ENCODE measurements around the gene ARHGEF17. TPM values are rescaled to one million over a fixed set of nuclear protein-coding genes. Genes with fewer than 3 reads are reported as not detected.

The ARHGEF17 gene
- total RNA-seq, 3 donors from 2014 or later (not counting 1 experiment from before 2014, with no cell fraction given) = 0.02 to 0.88 (median 0.50) TPM

DNA sequence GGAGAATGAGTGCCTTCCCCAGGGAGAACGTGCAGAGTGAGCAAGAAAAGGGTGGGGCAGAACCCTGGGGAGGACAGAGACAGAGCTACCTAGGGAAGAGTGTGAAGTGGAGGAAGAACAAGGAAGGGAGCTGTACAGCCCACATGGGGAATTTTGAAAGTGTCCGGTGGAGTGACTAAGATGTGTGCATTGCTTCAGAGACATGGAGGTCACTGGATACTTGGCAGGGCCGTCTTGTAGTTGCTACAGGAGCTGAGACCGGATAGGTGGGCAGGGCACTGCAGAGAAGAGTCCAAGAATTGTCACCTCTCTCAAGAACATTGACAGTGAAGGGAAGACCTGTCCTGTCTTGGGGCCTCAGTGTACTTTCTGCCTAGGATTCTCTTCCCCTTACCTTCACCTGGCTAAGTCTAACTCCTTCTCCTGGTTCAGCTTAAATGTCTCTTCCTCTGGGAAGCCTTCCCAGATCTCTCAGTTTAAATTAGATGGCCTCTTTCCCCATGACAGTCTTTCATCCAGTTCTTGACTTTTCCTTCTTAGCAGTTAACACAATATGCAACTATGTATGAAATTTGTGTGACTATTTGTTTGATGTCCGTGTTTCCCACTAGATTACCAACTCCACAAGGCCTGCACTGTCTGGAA, 45.1 kb upstream of the ARHGEF17 start:
- DNase-seq = no peak
- H3K27me3 ChIP-seq (ENCODE audit: control insufficient read depth, insufficient read depth, low read length) = peaks cover 5% of the 10 kb centered on the region
- no peak for ATAC-seq

GRCh38 chr11:73263640-73264039, 44.4 kb upstream of the ARHGEF17 start:
- DNase-seq (no peak), ATAC-seq (no peak)
- Mint-ChIP-seq H3K4me3 (no peak overlapping the region), H3K4me1 (no peaks in the 10 kb centered on the region), H3K27me3 (ENCODE audit: low read depth in 2 of 2) (peaks cover 32 to 45% of the 10 kb centered on the region in 2 donors), H3K36me3 (no peaks in the 10 kb centered on the region), H3K9me3 (no peaks in the 10 kb centered on the region), H3K27ac (no peak overlapping the region)
- Histone ChIP-seq H3K9me3 (ENCODE audit: control insufficient read depth, insufficient read depth, low read length) (no peaks in the 10 kb centered on the region), H3K27me3 (ENCODE audit: control insufficient read depth, insufficient read depth, low read length) (peaks cover 5% of the 10 kb centered on the region), H3K4me3 (ENCODE audit: low read length) (no peak overlapping the region), H3K36me3 (ENCODE audit: control insufficient read depth, insufficient read depth, low read length) (no peaks in the 10 kb centered on the region), H3K4me1 (ENCODE audit: control insufficient read depth, insufficient read depth, low read length) (no peaks in the 10 kb centered on the region), H3K27ac (ENCODE audit: low read length) (no peak overlapping the region)
- TF ChIP-seq, protein P1, sequence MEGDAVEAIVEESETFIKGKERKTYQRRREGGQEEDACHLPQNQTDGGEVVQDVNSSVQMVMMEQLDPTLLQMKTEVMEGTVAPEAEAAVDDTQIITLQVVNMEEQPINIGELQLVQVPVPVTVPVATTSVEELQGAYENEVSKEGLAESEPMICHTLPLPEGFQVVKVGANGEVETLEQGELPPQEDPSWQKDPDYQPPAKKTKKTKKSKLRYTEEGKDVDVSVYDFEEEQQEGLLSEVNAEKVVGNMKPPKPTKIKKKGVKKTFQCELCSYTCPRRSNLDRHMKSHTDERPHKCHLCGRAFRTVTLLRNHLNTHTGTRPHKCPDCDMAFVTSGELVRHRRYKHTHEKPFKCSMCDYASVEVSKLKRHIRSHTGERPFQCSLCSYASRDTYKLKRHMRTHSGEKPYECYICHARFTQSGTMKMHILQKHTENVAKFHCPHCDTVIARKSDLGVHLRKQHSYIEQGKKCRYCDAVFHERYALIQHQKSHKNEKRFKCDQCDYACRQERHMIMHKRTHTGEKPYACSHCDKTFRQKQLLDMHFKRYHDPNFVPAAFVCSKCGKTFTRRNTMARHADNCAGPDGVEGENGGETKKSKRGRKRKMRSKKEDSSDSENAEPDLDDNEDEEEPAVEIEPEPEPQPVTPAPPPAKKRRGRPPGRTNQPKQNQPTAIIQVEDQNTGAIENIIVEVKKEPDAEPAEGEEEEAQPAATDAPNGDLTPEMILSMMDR (IDR thresholded peaks at IDR 0.05) = no peak
- intact Hi-C loops (cut with micrococcal nuclease) = no loop called here
- WGBS (ENCODE audit: insufficient coverage) = 92% methylated on average over 1 of the region's 2 CpGs

More for the DNA sequence above, 45.1 kb upstream of the ARHGEF17 start:
- Mint-ChIP-seq H3K9me3 (no peaks in the 10 kb centered on the region), H3K4me1 (no peaks in the 10 kb centered on the region), H3K4me3 (no peak overlapping the region), H3K27ac (no peak overlapping the region), H3K36me3 (no peaks in the 10 kb centered on the region), H3K27me3 (ENCODE audit: low read depth in 2 of 2) (peaks cover 32 to 45% of the 10 kb centered on the region in 2 donors)
- Histone ChIP-seq H3K27ac (ENCODE audit: low read length) (no peak overlapping the region), H3K36me3 (ENCODE audit: control insufficient read depth, insufficient read depth, low read length) (no peaks in the 10 kb centered on the region), H3K9me3 (ENCODE audit: control insufficient read depth, insufficient read depth, low read length) (no peaks in the 10 kb centered on the region), H3K4me3 (ENCODE audit: low read length) (no peak overlapping the region), H3K4me1 (ENCODE audit: control insufficient read depth, insufficient read depth, low read length) (no peaks in the 10 kb centered on the region)
- 87% methylated on average over 4 of the region's 5 CpGs for WGBS (ENCODE audit: insufficient coverage)
- intact Hi-C loops (cut with micrococcal nuclease) = no loop called here
- TF ChIP-seq, protein P1 (IDR thresholded peaks at IDR 0.05) = no peak

DNA sequence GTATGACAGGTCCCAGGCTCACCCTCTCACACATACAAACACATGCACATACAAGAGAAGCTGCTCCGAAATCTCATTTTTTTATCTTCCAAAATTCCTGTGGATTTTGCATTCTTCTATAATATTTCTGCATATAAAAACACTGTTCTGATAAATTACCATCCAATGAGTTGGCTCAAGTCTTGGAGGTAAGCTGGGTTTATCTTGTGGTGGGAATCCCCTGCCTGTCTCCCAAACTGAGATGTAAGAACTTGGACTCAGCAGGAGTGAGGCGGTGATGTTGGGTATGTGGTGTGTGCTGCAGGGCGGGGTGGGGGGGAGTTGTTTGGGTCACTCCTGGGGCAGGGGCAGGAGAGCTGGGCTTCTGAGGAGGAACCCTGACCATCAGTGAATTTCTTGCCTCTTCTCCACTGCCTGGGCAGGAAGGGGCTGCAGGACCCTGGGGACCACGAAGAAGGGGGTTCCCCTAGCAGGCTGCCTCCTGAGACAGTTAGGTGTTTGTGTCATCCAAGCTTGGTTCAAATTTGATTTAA, 42.7 kb upstream of the ARHGEF17 start:
- Mint-ChIP-seq H3K4me1 (no peaks in the 10 kb centered on the region), H3K4me3 (no peak overlapping the region), H3K27me3 (ENCODE audit: low read depth in 2 of 2) (peaks cover 32 to 45% of the 10 kb centered on the region in 2 donors), H3K27ac (no peak overlapping the region), H3K36me3 (no peaks in the 10 kb centered on the region), H3K9me3 (no peaks in the 10 kb centered on the region)
- TF ChIP-seq, protein P1 (IDR thresholded peaks at IDR 0.05) = no peak
- ATAC-seq = no peak
- H3K27me3 ChIP-seq (ENCODE audit: control insufficient read depth, insufficient read depth, low read length) = peaks cover 5% of the 10 kb centered on the region
- no peak overlapping the region for H3K27ac ChIP-seq (ENCODE audit: low read length)
- intact Hi-C loops (cut with micrococcal nuclease) = no loop called here
- DNase-seq = no peak
- peaks cover 9% of the 10 kb centered on the region for H3K4me1 ChIP-seq (ENCODE audit: control insufficient read depth, insufficient read depth, low read length)
- H3K36me3 ChIP-seq (ENCODE audit: control insufficient read depth, insufficient read depth, low read length) = no peaks in the 10 kb centered on the region
- H3K4me3 ChIP-seq (ENCODE audit: low read length) = no peak overlapping the region
- 56% methylated on average over 4 of the region's 4 CpGs for WGBS (ENCODE audit: insufficient coverage)
- H3K9me3 ChIP-seq (ENCODE audit: control insufficient read depth, insufficient read depth, low read length) = no peaks in the 10 kb centered on the region

All from natural killer cell (primary cell).